ENCODE results near the gene MYO5C.

MYO5C gene

DNA sequence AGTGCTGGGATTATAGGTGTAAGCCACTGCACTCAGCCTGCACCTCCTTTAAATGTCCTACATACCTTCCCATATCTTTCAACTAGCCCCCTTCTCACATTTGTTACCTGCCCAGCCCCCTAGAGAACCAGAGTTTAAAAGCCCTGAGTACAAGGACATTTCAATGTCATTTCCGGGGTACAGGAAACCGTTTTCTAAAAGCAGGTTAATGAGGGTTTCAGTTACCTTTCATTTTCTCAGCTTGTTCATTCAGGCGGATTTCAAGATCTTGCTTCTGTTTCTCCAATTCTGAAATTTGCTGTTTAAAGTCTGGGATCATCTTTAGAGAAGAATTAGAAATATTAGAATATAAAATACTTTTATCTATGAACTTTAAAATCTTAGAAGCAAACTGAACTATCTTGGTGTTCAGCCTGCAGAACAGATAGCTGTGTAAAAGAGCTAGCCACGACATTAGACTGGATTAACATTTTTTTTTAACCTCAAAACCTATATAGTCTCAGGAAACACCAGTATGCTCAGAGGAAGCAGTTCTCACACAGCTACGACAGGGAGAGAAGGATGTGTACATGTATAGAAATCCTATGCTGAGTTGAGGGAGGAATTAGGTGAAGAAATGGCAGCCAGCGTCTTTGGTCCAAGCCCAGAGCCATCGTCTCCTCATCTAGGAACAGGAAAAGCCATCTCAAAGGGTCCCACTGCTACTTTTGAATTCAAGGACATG lies 74.5 kb downstream of the MYO5C start:
- H3K4me3 ChIP-seq (ENCODE audit: low read depth, low read length), result no peak overlapping the region
- DNase-seq (ENCODE audit: low read depth), result no peak
- in situ Hi-C loops (cut with HindIII; ENCODE audit: low sequenced_read_pairs), result no loop called here
- no peak for TF ChIP-seq CTCF (IDR thresholded peaks at IDR 0.05; ENCODE audit: low read depth, low read length, missing control alignments)

DNA sequence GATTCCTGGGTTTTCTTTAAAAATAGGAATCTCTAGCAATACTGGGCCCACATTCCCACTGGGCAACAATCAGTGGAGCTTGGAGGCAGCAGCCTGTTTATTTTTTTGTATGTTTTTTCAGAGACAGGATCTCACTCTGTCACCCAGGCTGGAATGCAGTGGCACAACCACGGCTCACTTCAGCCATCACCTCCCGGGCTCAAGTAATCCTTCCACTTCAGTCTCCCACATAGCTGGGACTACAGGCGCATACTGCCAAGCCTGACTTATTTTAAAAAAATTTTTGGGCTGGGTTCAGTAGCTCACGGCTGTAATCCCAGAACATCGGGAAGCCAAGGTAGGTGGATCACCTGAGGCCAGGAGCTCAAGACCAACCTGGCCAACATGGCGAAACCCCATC lies 75.4 kb downstream of the MYO5C start:
- no peak for DNase-seq (ENCODE audit: low read depth)
- in situ Hi-C loops (cut with HindIII; ENCODE audit: low sequenced_read_pairs), result no loop called here
- no peak overlapping the region for H3K4me3 ChIP-seq (ENCODE audit: low read depth, low read length)
- no peak for TF ChIP-seq CTCF (IDR thresholded peaks at IDR 0.05; ENCODE audit: low read depth, low read length, missing control alignments)

- DNase-seq (ENCODE audit: low read depth), result no peak
- TF ChIP-seq CTCF (IDR thresholded peaks at IDR 0.05; ENCODE audit: low read depth, low read length, missing control alignments), result no peak
- H3K4me3 ChIP-seq (ENCODE audit: low read depth, low read length), result no peak overlapping the region
- in situ Hi-C loops (cut with HindIII; ENCODE audit: low sequenced_read_pairs), result no loop called here
These were observed 76.8 kb downstream of the MYO5C start for GRCh38 chr15:52218816-52219215.

DNA sequence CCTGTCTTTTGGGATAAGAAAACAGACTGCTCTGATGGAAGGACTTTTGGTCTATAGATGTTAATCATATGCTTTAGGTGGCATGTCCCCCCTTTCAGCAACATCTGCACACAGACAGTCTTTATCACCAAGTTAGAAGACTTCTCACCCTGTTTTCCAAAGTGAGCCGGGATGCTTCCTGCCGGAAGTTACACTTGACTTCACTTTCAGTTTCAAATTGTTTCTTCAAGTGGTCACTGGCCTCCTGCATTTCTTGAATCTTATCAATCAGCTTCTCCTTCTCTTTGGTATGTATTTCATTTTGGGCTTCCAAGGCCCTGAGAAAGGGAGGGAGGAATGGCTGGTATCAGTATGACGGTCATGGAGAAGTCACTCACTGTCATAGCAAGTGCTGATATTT lies 77.2 kb downstream of the MYO5C start:
- TF ChIP-seq CTCF (IDR thresholded peaks at IDR 0.05; ENCODE audit: low read depth, low read length, missing control alignments), result no peak
- no peak for DNase-seq (ENCODE audit: low read depth)
- H3K4me3 ChIP-seq (ENCODE audit: low read depth, low read length), result no peak overlapping the region
- in situ Hi-C loops (cut with HindIII; ENCODE audit: low sequenced_read_pairs), result no loop called here

GRCh38 chr15:52217186-52217585 lies 78.4 kb downstream of the MYO5C start:
- H3K4me3 ChIP-seq (ENCODE audit: low read depth, low read length), result no peak overlapping the region
- in situ Hi-C loops (cut with HindIII; ENCODE audit: low sequenced_read_pairs), result no loop called here
- no peak for TF ChIP-seq CTCF (IDR thresholded peaks at IDR 0.05; ENCODE audit: low read depth, low read length, missing control alignments)
- DNase-seq (ENCODE audit: low read depth), result no peak

- TF ChIP-seq CTCF (IDR thresholded peaks at IDR 0.05; ENCODE audit: low read depth, low read length, missing control alignments), result no peak
- DNase-seq (ENCODE audit: low read depth), result no peak
- no peak overlapping the region for H3K4me3 ChIP-seq (ENCODE audit: low read depth, low read length)
- in situ Hi-C loops (cut with HindIII; ENCODE audit: low sequenced_read_pairs), result no loop called here
These were observed 81.1 kb downstream of the MYO5C start for GRCh38 chr15:52214553-52214952.

Measured in astrocyte of the cerebellum (primary cell).